ENCODE measurements around the gene MYOF. TPM values are rescaled to one million over a fixed set of nuclear protein-coding genes. Genes with fewer than 3 reads are reported as not detected.

The MYOF gene
- total RNA-seq, 5 donors from 2014 or later (not counting 1 experiment from before 2014, with no cell fraction given), result 0.65 to 1.1 (median 0.86) TPM

DNA sequence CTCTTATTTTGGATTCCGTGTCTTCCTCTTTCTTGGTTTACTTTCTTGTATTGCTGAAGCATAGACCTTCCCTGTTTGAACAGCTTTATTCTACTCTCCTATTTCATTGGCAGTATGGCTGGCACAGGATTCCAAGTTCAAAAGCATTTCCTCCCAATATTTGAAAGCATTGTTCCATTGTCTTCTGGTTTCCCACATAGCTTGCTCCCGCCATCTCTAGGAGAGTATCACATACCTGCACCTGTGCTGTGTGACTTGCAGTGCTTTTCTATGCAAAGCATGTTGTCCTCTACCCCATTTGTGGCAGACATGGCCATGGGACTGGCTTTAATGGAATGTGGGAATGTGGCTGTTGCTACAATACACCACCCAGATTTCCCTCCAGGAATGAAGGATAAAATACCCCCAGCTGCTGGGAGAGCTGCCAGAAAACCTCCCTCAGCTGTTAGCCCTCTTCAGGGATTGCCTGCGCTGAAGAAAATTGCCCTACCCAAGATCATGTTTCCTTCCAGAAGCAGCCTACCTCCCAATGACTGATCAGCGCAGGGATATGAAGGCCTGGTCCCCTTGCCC lies 6.9 kb upstream of the MYOF start:
- Histone ChIP-seq H3K4me3 (ENCODE audit: control insufficient read depth in 1 of 2, extremely low read depth in 1 of 2, low read length in 1 of 2) (no peak overlapping the region), H3K27me3 (replicated peaks in 1 of 2; ENCODE audit: control insufficient read depth in 2 of 2, extremely low read depth in 1 of 2, insufficient read depth in 2 of 2, low read length in 1 of 2) (peaks cover 0 to 7% of the 10 kb centered on the region in 2 experiments), H3K9me3 (no peaks in the 10 kb centered on the region), H3K36me3 (ENCODE audit: control insufficient read depth in 2 of 2, extremely low read depth in 1 of 2, insufficient read depth in 1 of 2, low read length in 1 of 2) (no peaks in the 10 kb centered on the region), H3K4me1 (ENCODE audit: control insufficient read depth in 1 of 2, extremely low read depth in 1 of 2, insufficient read depth in 2 of 2, low read length in 2 of 2) (no peaks in the 10 kb centered on the region), H3K27ac (ENCODE audit: low read length) (no peak overlapping the region)
- CTCF ChIA-PET, result interaction anchor here (0.9 to 2.8 kb wide), 4 partner anchors 9 to 113 kb away, joined by 4 to 20 read pairs (median 4); no protein-coding TSS in a partner anchor
- H3K9me3 Mint-ChIP-seq, result no peaks in the 10 kb centered on the region
- ATAC-seq (replicated peaks in 1 of 4), result no peak
- WGBS (ENCODE audit: insufficient coverage), result 77% methylated on average over 2 of the region's 4 CpGs
- POLR2A ChIA-PET, result no interaction called here
- no peak for DNase-seq
- H3K27me3 Mint-ChIP-seq, result peaks cover 24 to 28% of the 10 kb centered on the region in 2 donors
- H3K4me1 Mint-ChIP-seq, result no peaks in the 10 kb centered on the region
- H3K27ac Mint-ChIP-seq, result no peak overlapping the region
- no peak overlapping the region for H3K4me3 Mint-ChIP-seq
- no peaks in the 10 kb centered on the region for H3K36me3 Mint-ChIP-seq

DNA sequence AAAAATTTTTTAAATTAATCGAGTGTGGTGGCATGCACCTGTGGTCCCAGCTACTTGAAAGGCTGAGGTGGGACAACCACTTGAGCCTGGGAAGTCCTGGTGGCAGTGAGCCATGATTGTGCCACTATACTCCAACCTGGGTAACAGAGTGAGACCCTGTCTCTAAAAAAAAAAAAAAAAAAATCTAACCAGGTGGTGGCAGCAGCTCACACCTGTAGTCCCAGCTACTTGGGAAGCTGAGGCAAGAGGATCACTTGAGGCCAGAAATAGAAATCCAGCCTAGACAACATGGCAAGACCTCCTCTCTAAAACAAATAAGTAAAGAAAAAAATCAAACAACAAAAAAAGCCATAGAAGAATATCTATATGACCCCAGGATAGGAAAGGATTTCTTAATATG lies 3.6 kb upstream of the MYOF start:
- no peak overlapping the region for H3K4me3 ChIP-seq (ENCODE audit: control insufficient read depth in 1 of 2, extremely low read depth in 1 of 2, low read length in 1 of 2)
- no peaks in the 10 kb centered on the region for H3K36me3 ChIP-seq (ENCODE audit: control insufficient read depth in 2 of 2, extremely low read depth in 1 of 2, insufficient read depth in 1 of 2, low read length in 1 of 2)
- no peak overlapping the region for H3K27ac ChIP-seq (ENCODE audit: low read length)
- H3K27me3 ChIP-seq (replicated peaks in 1 of 2; ENCODE audit: control insufficient read depth in 2 of 2, extremely low read depth in 1 of 2, insufficient read depth in 2 of 2, low read length in 1 of 2), result peaks cover 8 to 17% of the 10 kb centered on the region in 2 experiments
- H3K4me1 Mint-ChIP-seq, result peaks cover 10 to 12% (median 12%) of the 10 kb centered on the region in 3 donors
- H3K27me3 Mint-ChIP-seq, result peaks cover 33 to 39% of the 10 kb centered on the region in 2 donors
- DNase-seq, result no peak
- ChIA-PET CTCF (interaction anchor here (0.7 to 1.5 kb wide), 3 partner anchors 29 to 110 kb away, joined by 5 to 10 read pairs (median 9); no protein-coding TSS in a partner anchor), POLR2A (no interaction called here)
- H3K9me3 ChIP-seq, result no peaks in the 10 kb centered on the region
- no peaks in the 10 kb centered on the region for H3K36me3 Mint-ChIP-seq
- H3K9me3 Mint-ChIP-seq, result no peaks in the 10 kb centered on the region
- no peak overlapping the region for H3K27ac Mint-ChIP-seq
- WGBS (ENCODE audit: insufficient coverage), result no CpG with 5 or more reads among the region's 1 CpG
- peaks cover 3 to 7% of the 10 kb centered on the region in 2 experiments for H3K4me1 ChIP-seq (ENCODE audit: control insufficient read depth in 1 of 2, extremely low read depth in 1 of 2, insufficient read depth in 2 of 2, low read length in 2 of 2)
- no peak for ATAC-seq (replicated peaks in 1 of 4)
- no peak overlapping the region for H3K4me3 Mint-ChIP-seq

DNA sequence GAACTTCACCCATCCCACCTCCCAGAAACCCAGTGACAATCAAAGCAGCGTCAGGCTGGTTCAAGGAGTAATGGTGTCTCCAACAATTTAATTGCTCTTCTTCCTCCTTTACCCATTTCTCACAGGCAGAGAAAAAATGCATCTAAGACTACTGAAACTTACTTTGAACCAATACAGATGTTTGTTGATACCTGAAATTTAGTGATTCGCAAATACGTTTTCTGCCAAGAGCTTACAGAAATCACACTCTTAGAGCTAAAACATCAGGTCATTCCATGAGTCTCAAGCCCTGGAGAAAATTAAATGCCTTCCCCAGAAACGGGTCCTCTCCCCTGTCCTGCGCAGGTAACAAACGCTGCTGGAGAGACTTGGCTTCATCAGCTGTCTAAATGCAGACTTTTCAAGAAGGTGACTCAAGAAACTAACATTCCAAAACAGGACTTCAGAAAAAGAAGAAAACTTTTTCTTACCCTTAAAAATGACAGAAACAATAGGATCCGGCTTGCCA lies 443 bp downstream of the MYOF start:
- no peak for ATAC-seq (replicated peaks in 1 of 4)
- no peaks in the 10 kb centered on the region for H3K9me3 Mint-ChIP-seq
- H3K27ac Mint-ChIP-seq, result no peak overlapping the region
- ChIA-PET CTCF (interaction anchor here (0.7 to 3.9 kb wide), 33 partner anchors 8 to 640 kb away, joined by 3 to 182 read pairs (median 7); partner anchors contain the start of gene CEP55 (in 1 of the 2)), POLR2A (interaction anchor here (0.9 to 1.8 kb wide), 2 partner anchors 13 to 104 kb away, joined by 3 to 7 read pairs; no protein-coding TSS in a partner anchor)
- Histone ChIP-seq H3K4me1 (ENCODE audit: control insufficient read depth in 1 of 2, extremely low read depth in 1 of 2, insufficient read depth in 2 of 2, low read length in 2 of 2) (peaks cover 3 to 7% of the 10 kb centered on the region in 2 experiments), H3K4me3 (ENCODE audit: control insufficient read depth in 1 of 2, extremely low read depth in 1 of 2, low read length in 1 of 2) (peak overlapping the region; percentile 50 to 88), H3K27ac (ENCODE audit: low read length) (no peak overlapping the region), H3K27me3 (replicated peaks in 1 of 2; ENCODE audit: control insufficient read depth in 2 of 2, extremely low read depth in 1 of 2, insufficient read depth in 2 of 2, low read length in 1 of 2) (peaks cover 8 to 10% of the 10 kb centered on the region in 2 experiments), H3K9me3 (no peaks in the 10 kb centered on the region), H3K36me3 (ENCODE audit: control insufficient read depth in 2 of 2, extremely low read depth in 1 of 2, insufficient read depth in 1 of 2, low read length in 1 of 2) (no peaks in the 10 kb centered on the region)
- peak in 1 of 35 experiments; percentile 9 for DNase-seq
- H3K4me3 Mint-ChIP-seq, result peak overlapping the region; percentile 77 to 88 (median 86)
- H3K4me1 Mint-ChIP-seq, result peaks cover 10 to 12% (median 12%) of the 10 kb centered on the region in 3 donors
- WGBS (ENCODE audit: insufficient coverage), result 42% methylated on average over 6 of the region's 7 CpGs
- peaks cover 21 to 31% of the 10 kb centered on the region in 2 donors for H3K27me3 Mint-ChIP-seq
- H3K36me3 Mint-ChIP-seq, result no peaks in the 10 kb centered on the region

DNA sequence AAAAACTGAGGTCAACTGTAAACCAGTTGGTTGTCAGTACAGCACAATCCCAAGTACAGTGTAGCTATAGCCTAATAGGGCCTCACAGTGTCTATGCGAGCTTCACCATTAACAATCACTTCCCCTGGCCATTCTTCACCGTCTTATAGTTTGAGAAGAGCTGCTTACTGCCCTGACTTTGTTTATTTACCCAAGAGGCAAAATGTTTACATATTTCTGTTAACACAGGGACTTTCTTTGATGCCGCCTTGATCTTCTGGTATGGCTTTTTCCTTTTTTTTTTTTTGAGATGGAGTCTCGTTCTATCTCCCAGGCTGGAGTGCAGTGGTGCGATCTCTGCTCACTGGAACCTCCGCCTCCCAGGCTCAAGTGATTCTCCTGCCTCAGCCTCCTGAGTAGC lies 3.3 kb downstream of the MYOF start:
- Histone ChIP-seq H3K27me3 (replicated peaks in 1 of 2; ENCODE audit: control insufficient read depth in 2 of 2, extremely low read depth in 1 of 2, insufficient read depth in 2 of 2, low read length in 1 of 2) (peaks cover 8 to 10% of the 10 kb centered on the region in 2 experiments), H3K4me1 (ENCODE audit: control insufficient read depth in 1 of 2, extremely low read depth in 1 of 2, insufficient read depth in 2 of 2, low read length in 2 of 2) (peaks cover 3 to 7% of the 10 kb centered on the region in 2 experiments), H3K9me3 (no peaks in the 10 kb centered on the region), H3K4me3 (ENCODE audit: control insufficient read depth in 1 of 2, extremely low read depth in 1 of 2, low read length in 1 of 2) (no peak overlapping the region), H3K36me3 (ENCODE audit: control insufficient read depth in 2 of 2, extremely low read depth in 1 of 2, insufficient read depth in 1 of 2, low read length in 1 of 2) (no peaks in the 10 kb centered on the region), H3K27ac (ENCODE audit: low read length) (no peak overlapping the region)
- WGBS (ENCODE audit: insufficient coverage), result no CpG with 5 or more reads among the region's 6 CpGs
- ATAC-seq (replicated peaks in 1 of 4), result no peak
- Mint-ChIP-seq H3K4me1 (peaks cover 10 to 12% (median 12%) of the 10 kb centered on the region in 3 donors), H3K9me3 (no peaks in the 10 kb centered on the region), H3K4me3 (no peak overlapping the region), H3K36me3 (no peaks in the 10 kb centered on the region), H3K27ac (no peak overlapping the region), H3K27me3 (peaks cover 16 to 24% of the 10 kb centered on the region in 2 donors)
- POLR2A ChIA-PET, result interaction anchor here in 1 of 2 donors (0.5 kb wide), 1 partner anchor 17 kb away, joined by 7 read pairs; no protein-coding TSS in a partner anchor
- no peak for DNase-seq
- CTCF ChIA-PET, result interaction anchor here in 1 of 2 donors (0.9 kb wide), 2 partner anchors 101 to 103 kb away, joined by 3 to 4 read pairs; no protein-coding TSS in a partner anchor

DNA sequence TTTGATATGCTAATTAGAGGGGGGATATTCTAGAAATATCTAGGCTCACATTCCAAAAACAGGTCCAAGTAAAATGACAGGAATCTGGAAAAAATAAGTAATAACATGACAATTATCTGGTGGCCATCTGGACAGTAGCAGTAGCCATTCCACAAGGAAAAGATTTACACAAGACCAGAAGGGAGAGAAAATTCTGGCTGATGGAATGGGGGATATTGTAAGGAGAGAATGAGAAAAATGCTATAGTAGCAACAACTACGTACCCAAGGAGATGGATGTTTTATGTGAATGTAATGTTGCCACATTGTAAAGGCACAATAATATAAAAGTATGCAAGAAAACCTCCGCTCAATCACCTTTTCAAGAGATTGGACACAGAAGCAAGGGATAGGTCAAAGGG lies 5.4 kb downstream of the MYOF start:
- ChIA-PET CTCF (interaction anchor here in 1 of 2 donors (0.7 kb wide), 1 partner anchor 91 kb away, joined by 6 read pairs; no protein-coding TSS in a partner anchor), POLR2A (no interaction called here)
- ATAC-seq (replicated peaks in 1 of 4) (no peak), DNase-seq (no peak)
- Mint-ChIP-seq H3K36me3 (no peaks in the 10 kb centered on the region), H3K9me3 (no peaks in the 10 kb centered on the region), H3K4me3 (no peak overlapping the region), H3K27me3 (peaks cover 10 to 16% of the 10 kb centered on the region in 2 donors), H3K27ac (no peak overlapping the region), H3K4me1 (peaks cover 2 to 4% (median 4%) of the 10 kb centered on the region in 3 donors)
- Histone ChIP-seq H3K36me3 (ENCODE audit: control insufficient read depth in 2 of 2, extremely low read depth in 1 of 2, insufficient read depth in 1 of 2, low read length in 1 of 2) (no peaks in the 10 kb centered on the region), H3K4me3 (ENCODE audit: control insufficient read depth in 1 of 2, extremely low read depth in 1 of 2, low read length in 1 of 2) (no peak overlapping the region), H3K9me3 (no peaks in the 10 kb centered on the region), H3K27ac (ENCODE audit: low read length) (no peak overlapping the region), H3K27me3 (replicated peaks in 1 of 2; ENCODE audit: control insufficient read depth in 2 of 2, extremely low read depth in 1 of 2, insufficient read depth in 2 of 2, low read length in 1 of 2) (peaks cover under 1 to 7% of the 10 kb centered on the region in 2 experiments), H3K4me1 (ENCODE audit: control insufficient read depth in 1 of 2, extremely low read depth in 1 of 2, insufficient read depth in 2 of 2, low read length in 2 of 2) (peaks cover 0 to 1% of the 10 kb centered on the region in 2 experiments)
- no CpG with 5 or more reads among the region's 2 CpGs for WGBS (ENCODE audit: insufficient coverage)

DNA sequence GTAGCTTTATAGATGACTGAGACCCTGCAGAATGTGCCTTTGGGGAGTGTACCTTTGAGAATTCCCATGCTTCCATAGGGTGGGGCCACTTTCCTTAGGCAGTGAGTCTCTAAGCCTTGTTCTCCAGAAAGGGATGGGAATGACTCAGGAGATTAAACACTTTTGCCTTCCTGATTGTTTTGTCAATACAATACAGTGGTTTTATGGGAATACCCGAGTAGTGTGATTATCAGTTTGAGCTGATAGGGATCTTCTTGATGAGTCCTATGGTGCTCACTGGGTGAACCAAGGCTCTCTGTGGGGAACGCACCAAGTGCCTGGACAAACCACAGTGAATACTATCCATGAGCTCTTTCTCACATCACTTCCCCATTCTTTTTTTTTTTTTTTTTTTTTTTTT lies 6.3 kb downstream of the MYOF start:
- Mint-ChIP-seq H3K4me1 (no peaks in the 10 kb centered on the region), H3K27ac (no peak overlapping the region), H3K27me3 (peaks cover under 1 to 7% of the 10 kb centered on the region in 2 donors), H3K9me3 (no peaks in the 10 kb centered on the region), H3K36me3 (no peaks in the 10 kb centered on the region), H3K4me3 (no peak overlapping the region)
- no peaks in the 10 kb centered on the region for H3K36me3 ChIP-seq (ENCODE audit: control insufficient read depth in 2 of 2, extremely low read depth in 1 of 2, insufficient read depth in 1 of 2, low read length in 1 of 2)
- no peak for DNase-seq
- WGBS (ENCODE audit: insufficient coverage), result no CpG with 5 or more reads among the region's 2 CpGs
- H3K27ac ChIP-seq (ENCODE audit: low read length), result no peak overlapping the region
- no peaks in the 10 kb centered on the region for H3K27me3 ChIP-seq (replicated peaks in 1 of 2; ENCODE audit: control insufficient read depth in 2 of 2, extremely low read depth in 1 of 2, insufficient read depth in 2 of 2, low read length in 1 of 2)
- POLR2A ChIA-PET, result interaction anchor here in 1 of 2 donors (0.5 to 0.6 kb wide), 3 partner anchors 20 to 62 kb away, joined by 3 to 7 read pairs (median 6); no protein-coding TSS in a partner anchor
- ATAC-seq (replicated peaks in 1 of 4), result no peak
- no peaks in the 10 kb centered on the region for H3K9me3 ChIP-seq
- no peak overlapping the region for H3K4me3 ChIP-seq (ENCODE audit: control insufficient read depth in 1 of 2, extremely low read depth in 1 of 2, low read length in 1 of 2)
- no peaks in the 10 kb centered on the region for H3K4me1 ChIP-seq (ENCODE audit: control insufficient read depth in 1 of 2, extremely low read depth in 1 of 2, insufficient read depth in 2 of 2, low read length in 2 of 2)
- CTCF ChIA-PET, result interaction anchor here (0.7 to 1.0 kb wide), 6 partner anchors 11 to 130 kb away, joined by 3 to 8 read pairs (median 6); no protein-coding TSS in a partner anchor
